DMS 273 (cell line): ENCODE measurements around the gene KIF26B.
A peak's percentile ranks its signal among the peaks of the same experiment; 100 is the strongest.

Experiments
- DNase-seq: peaks from one replicate; lab custom pipeline; 2025; ENCODE audit not compliant: unreplicated experiment; lab: John Stamatoyannopoulos, UW

KIF26B gene

GRCh38 chr1:245270972-245271371 lies 116.2 kb downstream of the KIF26B start:
- DNase-seq = no peak

GRCh38 chr1:245272676-245273075 lies 117.9 kb downstream of the KIF26B start:
- DNase-seq = no peak

DNA sequence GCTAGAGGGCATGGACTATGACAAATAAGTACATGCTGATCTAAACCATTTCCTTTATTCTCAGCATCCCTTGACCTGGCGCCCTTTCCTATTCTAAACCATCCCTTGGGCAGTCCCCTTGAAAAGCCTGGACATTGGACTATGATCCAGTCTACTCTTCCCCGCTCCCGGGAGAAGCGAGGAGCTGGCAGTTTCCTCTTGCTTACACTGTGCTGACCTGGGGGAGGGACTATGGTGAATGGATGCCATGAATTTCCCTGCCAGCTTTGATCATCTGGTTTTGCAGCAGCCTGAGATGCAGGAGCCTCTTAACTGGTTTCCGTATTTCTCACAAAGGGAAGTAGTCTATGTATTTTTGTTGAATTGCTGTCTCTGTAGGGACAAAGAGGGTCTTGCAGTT lies 121.7 kb downstream of the KIF26B start:
- DNase-seq = no peak

- DNase-seq = peak; percentile 44
These were observed 122.5 kb downstream of the KIF26B start for GRCh38 chr1:245277276-245277675.

GRCh38 chr1:245278846-245279245 lies 124.1 kb downstream of the KIF26B start:
- DNase-seq = no peak

DNA sequence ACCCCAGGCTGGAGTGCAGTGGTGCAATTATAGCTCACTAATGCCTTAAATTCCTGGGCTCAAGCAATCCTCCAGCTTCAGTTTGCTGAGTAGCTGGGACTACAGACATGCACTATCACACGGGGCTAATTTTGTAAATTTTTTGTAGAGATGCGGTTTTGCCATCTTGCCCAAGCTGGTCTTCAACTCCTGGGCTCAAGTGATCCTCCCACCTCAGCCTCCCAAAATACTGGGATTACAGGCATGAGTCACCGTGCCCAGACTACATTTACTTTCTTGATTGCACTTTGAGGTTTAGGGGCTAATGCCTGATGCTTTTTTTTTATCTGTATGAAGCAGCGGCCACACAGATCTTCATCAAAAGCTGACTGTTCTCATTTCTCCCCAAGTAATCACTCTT lies 124.6 kb downstream of the KIF26B start:
- no peak for DNase-seq

- DNase-seq = no peak
These were observed 128.2 kb downstream of the KIF26B start for GRCh38 chr1:245283001-245283400.

- DNase-seq = no peak
These were observed 130.4 kb downstream of the KIF26B start for GRCh38 chr1:245285168-245285567.

GRCh38 chr1:245288796-245289195 lies 134.0 kb downstream of the KIF26B start:
- no peak for DNase-seq

DNA sequence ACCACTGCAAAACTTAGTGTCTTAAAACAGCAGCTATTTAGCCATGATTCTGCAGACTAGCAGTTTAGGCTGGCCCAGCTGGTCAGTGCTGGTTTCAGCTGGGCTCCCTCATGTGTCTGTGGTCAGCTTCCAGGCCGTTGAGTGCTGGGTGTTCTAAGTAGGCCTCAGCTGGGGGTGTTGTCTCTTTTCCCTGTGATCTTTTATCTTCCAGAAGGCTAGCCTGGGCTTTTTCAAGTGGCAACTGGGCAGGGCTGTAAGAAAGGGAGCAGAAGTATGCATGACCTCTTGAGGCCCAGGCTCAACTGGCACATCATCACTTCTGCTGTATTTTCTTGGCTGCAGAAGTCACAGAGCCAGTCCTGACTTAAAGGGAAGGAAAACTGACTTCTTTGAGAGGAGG lies 136.1 kb downstream of the KIF26B start:
- no peak for DNase-seq

GRCh38 chr1:245291351-245291750 lies 136.6 kb downstream of the KIF26B start:
- no peak for DNase-seq

GRCh38 chr1:245292141-245292540 lies 137.4 kb downstream of the KIF26B start:
- DNase-seq = no peak

- no peak for DNase-seq
These were observed 137.8 kb downstream of the KIF26B start for GRCh38 chr1:245292553-245292952.

GRCh38 chr1:245294020-245294419 lies 139.2 kb downstream of the KIF26B start:
- DNase-seq = no peak

- peak; percentile 95 for DNase-seq
These were observed 144.0 kb downstream of the KIF26B start for GRCh38 chr1:245298781-245299180.

- DNase-seq = no peak
These were observed 146.4 kb downstream of the KIF26B start for GRCh38 chr1:245301162-245301580.

DNA sequence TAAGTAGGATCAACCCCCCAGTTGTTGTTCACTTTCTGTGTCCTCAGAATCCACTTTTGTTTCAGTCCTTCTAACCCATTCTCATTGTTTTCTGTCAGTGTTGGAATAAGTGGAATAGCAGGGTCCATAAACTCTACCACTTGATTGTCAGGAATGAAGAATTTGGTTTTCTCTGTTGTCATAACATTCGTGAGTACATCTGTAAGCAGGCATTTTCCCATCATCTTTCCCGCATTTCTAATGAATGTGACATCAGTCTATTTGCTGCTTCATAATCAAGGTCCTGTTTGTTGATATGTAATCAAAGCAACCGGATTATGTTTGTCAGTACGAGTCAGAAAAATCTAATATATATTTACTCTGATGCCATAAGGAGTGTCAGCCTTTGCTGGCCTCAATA lies 147.1 kb downstream of the KIF26B start:
- DNase-seq = no peak

- DNase-seq = no peak
These were observed 149.9 kb downstream of the KIF26B start for GRCh38 chr1:245304698-245305097.

GRCh38 chr1:245306020-245306419 lies 151.2 kb downstream of the KIF26B start:
- DNase-seq = no peak

DNA sequence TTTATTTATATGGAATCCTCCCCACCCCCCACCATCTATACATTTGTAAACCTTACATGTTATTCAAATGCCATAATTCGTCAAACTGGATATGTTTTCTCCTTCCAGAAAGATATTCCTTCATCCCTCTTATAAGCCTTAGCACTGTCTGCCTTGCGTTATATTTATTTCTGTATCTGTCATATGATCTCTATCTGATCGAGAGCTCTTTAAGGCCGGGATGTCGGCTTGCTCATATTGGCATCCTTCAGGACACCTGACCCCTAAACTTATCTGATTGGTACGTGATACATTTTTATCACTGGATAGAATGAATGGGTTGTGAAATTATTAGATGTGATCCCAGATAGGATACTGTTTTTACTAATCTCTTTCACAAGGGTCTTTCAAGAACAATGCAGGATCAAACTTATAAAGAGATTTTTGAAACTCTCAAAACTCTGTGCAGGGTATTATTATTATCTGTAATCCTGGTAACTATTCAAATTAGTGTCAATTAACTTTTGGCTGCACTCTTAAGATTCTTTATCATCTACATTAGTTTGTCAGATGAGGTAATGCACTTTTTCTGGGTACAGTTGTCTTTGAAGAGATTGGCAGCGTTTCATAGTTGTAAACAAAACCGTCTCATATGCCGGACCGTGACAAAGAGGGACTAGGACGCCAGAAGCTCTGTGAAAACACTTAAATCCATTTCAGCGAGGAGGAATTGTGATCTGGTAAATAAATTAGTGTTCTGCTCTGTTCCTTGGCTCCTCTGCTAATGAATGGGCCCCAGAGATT lies 152.0 kb downstream of the KIF26B start:
- peak; percentile 46 for DNase-seq

- DNase-seq = peak; percentile 7
These were observed 156.1 kb downstream of the KIF26B start for GRCh38 chr1:245310571-245311531.
